GM21528 (cell line): ENCODE results near the gene TPM4.
"Not testable (repeated sequence)": the region's sequence is repeated elsewhere in the genome, so short reads cannot be mapped to it uniquely, and the experiment has no call there.

Experiments
- ATAC-seq: cut with Tn5 transposase; IDR thresholded peaks from one replicate; pipeline ENCODE4 v1.9.1; 2021; ENCODE audit warnings: mild to moderate bottlenecking, moderate library complexity; ENCODE audit not compliant: unreplicated experiment, low FRiP score

The TPM4 gene

GRCh38 chr19:16076154-16076957, at the start of gene TPM4:
TPM4 (plus strand) TSS chr19:16076495; CDS start chr19:16076566, 71 bp downstream.
- no peak for ATAC-seq

- ATAC-seq = no peak
Observed at GRCh38 chr19:16026756-16027155, 49.5 kb upstream of the TPM4 start.

- ATAC-seq = no peak
Observed at GRCh38 chr19:16027528-16027927, 48.8 kb upstream of the TPM4 start.

- not testable (repeated sequence) for ATAC-seq
Observed at GRCh38 chr19:16030155-16030554, 46.1 kb upstream of the TPM4 start.

- no peak for ATAC-seq
Observed at GRCh38 chr19:16030964-16031871, 45.1 kb upstream of the TPM4 start.

GRCh38 chr19:16031872-16032200, 44.5 kb upstream of the TPM4 start:
- ATAC-seq = no peak

GRCh38 chr19:16032509-16033135, 43.7 kb upstream of the TPM4 start:
- no peak for ATAC-seq

- no peak for ATAC-seq
Observed at GRCh38 chr19:16033136-16033530, 43.2 kb upstream of the TPM4 start.

GRCh38 chr19:16033721-16034120, 42.6 kb upstream of the TPM4 start:
- no peak for ATAC-seq

- ATAC-seq = no peak
Observed at GRCh38 chr19:16034180-16034579, 42.1 kb upstream of the TPM4 start.

GRCh38 chr19:16034958-16035560, 41.2 kb upstream of the TPM4 start:
- no peak for ATAC-seq

GRCh38 chr19:16035601-16036297, 40.5 kb upstream of the TPM4 start:
- ATAC-seq = no peak

- ATAC-seq = no peak
Observed at GRCh38 chr19:16036397-16036925, 39.8 kb upstream of the TPM4 start.

- ATAC-seq = no peak
Observed at GRCh38 chr19:16036941-16037340, 39.4 kb upstream of the TPM4 start.

GRCh38 chr19:16037424-16038195, 38.7 kb upstream of the TPM4 start:
- no peak for ATAC-seq

GRCh38 chr19:16038196-16038695, 38.0 kb upstream of the TPM4 start:
- ATAC-seq = no peak

- no peak for ATAC-seq
Observed at GRCh38 chr19:16039081-16039480, 37.2 kb upstream of the TPM4 start.

- no peak for ATAC-seq
Observed at GRCh38 chr19:16039545-16039944, 36.8 kb upstream of the TPM4 start.

- no peak for ATAC-seq
Observed at GRCh38 chr19:16040642-16041041, 35.7 kb upstream of the TPM4 start.
